NCI-H2196 (cell line): ENCODE measurements around the gene RECK.
"Not testable (repeated sequence)": the region's sequence is repeated elsewhere in the genome, so short reads cannot be mapped to it uniquely, and the experiment has no call there.

Source experiments
- DNase-seq: peaks from one replicate; lab custom pipeline; 2025; ENCODE audit not compliant: unreplicated experiment; lab: John Stamatoyannopoulos, UW

RECK gene

GRCh38 chr9:36153746-36154145, 117.0 kb downstream of the RECK start:
- no peak for DNase-seq

DNA sequence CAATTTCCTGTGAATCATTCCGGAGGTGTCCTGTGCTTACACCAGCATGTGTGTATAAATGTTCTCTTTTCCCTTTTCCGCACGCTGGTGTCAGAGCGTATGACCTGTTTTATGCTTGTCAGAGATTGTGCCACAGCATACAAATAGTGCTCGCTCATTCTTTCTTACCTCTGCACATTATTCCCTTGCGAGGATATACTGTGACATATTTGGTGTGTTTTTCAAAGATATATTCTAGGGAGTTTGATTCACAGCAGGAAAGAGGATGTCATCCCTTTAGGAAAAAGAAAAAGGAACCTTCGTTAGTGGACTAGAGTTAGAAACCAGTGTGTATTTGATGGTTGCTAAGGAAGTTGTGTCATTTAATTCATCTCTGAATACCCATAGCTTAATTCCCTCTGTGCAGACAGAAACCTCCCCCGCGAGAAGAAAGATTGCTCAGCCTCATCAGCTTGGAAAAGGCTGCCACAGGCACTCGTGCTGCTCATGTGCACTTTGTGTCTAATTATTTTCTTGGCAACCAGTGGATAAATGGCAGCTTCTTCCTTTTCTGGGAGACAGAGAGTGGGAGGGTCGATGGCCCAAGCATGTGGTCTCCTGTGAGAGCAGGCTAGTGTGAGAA, 117.7 kb downstream of the RECK start:
- no peak for DNase-seq

DNA sequence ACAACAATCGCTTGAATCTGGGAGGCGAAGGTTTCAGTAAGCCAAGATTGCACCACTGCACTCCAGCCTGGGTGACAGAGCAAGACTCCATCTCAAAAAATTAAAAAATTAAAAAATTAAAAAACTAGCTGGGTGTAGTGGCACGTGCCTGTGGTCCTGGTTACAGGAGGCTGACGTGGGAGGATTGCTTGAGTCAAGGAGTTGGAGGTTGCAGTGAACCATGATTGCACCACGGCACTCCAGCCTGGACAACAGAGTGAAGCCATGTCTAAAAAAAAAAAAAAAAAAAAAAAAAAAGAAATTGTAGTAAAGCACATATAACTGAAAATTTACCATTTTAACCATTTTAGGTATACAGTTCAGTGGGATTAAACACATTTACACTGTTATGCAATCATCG, 119.4 kb downstream of the RECK start:
- DNase-seq = no peak

DNA sequence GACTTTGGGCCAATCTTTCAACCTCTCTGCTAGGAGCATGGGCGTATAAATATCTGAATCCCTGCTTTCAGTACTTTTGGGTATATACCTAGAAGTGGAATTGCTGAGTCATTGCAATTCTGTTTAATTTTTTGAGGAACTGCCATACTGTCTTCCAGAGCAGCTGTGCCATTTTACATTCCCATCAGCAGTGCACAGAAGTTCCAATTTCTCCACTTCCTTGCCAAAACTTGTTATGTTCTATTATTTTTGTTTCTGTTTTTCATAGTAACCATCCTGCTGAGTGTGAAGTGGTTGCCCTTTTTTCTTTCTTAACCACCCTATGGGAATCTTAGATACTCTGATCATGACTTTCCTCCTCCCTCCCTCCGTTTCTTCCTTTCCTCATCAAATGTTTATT, 121.4 kb downstream of the RECK start:
- no peak for DNase-seq

DNA sequence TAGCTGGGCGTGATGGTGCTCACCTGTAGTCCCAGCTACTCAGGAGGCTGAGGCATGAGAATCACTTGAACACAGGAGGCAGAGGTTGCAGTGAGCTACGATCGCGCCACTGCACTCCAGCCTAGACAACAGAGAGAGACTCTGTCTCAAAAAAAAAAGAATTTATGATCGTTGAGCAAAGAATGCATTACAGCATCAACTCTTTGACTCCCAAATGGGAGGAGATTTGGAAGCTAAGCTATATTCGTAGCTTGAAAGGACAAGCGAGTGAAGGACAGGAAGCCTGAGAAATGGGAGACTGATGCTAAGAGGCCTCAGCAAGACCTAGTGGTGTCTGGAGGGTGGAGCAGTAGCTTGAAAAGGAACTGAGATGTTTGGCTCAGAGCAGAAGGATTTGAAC, 122.2 kb downstream of the RECK start:
- no peak for DNase-seq

GRCh38 chr9:36159509-36159908, 122.8 kb downstream of the RECK start:
- not testable (repeated sequence) for DNase-seq

DNA sequence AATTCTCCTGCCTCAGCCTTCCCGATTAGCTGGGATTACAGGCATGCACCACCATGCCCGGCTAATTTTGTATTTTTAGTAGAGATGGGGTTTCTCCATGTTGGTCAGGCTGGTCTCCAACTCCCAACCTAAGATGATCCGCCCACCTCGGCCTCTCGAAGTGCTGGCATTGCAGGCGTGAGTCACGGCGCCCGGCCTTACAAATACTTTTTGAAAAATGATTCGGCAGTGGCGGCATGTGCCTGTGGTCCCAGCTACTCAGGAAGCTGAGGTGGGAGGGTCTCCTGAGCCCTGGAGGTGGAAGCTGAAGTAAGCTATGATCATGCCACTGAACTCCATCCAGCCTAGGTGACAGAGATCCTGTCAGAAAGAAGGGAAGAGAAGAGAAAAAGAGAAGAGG, 123.4 kb downstream of the RECK start:
- DNase-seq = not testable (repeated sequence)

DNA sequence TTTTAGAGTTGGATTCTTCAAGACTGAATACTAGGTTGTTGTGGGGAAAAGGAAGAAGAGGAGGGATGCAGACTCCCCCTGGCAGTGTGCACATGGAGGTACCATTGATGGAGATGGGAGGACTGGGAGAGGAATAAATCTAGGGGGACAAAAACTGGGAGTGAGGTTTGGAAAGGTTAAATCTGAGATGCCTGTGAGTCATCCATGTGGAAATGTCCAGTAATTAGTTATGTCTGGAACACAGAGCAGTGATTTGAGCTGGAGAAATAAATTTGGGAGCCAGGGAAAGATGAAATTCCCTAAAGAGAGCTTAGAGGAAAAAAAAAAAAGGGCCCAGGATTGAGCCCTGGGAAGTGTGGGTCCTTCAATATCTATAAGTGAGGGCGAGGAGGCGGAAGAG, 124.5 kb downstream of the RECK start:
- no peak for DNase-seq

GRCh38 chr9:36162211-36162738, 125.6 kb downstream of the RECK start:
- no peak for DNase-seq

DNA sequence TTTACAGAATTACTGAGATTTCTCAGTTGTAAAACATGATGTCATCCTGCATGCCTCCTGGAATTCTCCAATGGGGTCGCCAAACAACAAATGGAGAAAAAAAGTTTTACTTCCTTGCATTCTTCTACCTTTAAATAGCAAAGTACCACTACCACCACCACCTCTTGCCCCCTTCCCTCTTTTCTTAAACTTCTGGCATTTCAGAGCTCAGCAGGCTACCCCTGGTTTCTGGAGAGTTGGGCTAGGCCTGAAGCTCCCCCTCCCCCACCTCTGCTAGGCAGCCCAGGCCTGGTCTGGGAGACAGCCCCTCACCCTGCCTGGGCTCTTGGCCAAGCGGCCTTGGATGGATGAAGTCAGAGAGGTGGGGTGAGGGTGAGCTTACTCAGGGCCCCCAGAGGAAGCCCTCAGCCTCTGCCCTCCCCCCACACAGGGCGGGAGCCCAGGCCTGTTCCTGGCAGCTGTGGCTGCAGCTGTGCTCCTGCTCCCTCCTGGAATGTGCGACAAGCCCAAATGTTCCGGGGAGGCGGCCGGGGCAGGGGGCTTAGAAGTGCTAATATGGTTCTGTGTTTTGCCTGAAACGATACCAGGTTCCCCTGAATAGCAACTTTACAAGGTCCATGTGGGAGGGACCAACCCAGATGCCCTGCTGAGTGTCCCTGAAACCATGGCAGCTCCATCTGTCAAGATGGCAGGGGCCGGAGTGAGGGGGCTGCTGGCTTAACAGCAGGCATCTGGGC, 126.5 kb downstream of the RECK start:
- DNase-seq = no peak

GRCh38 chr9:36163786-36164170, 127.1 kb downstream of the RECK start:
- no peak for DNase-seq

DNA sequence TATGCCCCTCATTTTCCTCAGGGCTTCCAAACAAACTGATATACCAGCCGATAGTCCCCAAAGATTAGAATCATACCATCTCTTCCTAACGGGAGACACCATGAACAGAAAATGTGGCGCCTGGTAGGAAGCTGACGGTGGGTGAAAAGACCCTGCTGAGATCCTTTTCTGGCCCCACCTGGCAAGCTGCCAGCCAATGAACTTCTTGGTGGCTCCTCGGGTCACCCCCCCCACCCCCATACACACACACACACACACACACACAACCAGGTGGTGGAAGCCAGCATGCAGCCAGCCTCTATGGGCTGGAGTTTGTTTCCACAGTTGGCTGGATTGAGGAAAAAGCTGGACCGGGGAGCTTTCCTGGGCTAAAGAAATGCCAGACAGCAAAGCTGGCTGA, 127.7 kb downstream of the RECK start:
- no peak for DNase-seq

- DNase-seq = no peak
These were observed 128.3 kb downstream of the RECK start for GRCh38 chr9:36164989-36165388.

- DNase-seq = no peak
These were observed 129.1 kb downstream of the RECK start for GRCh38 chr9:36165826-36166167.

DNA sequence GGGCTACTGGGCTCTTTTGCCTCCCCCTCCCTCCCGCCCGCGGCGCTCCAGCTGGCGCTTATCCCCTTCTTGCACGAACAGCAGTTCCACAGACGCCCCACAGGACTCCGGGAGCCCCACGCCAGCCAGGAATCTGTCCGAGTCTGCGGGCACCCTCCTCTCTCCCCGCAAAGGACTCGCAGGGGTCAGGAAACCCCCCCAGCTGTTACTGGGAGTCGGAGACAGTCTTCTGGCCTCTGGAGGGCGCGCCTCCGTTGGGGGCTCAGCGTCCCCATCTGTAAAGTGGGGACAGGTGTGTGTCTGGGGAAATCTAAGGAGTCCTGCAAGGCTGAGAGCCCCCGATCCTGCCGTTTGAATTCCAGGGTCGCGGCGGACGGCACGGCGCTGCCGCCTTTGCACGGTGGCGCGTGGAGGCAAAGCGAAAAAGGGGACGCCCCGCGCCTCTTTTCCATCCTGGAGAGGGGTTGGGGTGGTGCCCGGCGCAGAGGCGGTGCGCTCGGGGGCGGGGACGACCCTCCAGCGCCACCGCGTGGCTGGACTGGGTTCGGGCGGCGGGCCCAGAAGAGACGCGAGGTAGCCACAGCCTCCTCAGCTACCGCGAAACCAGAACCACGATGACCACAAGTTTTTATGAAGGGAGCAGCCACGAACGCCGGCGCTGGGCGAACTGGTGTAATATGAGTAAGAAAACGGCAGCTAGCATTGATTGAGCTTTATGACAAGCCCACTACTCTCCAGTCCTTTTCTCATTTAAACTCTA, 129.6 kb downstream of the RECK start:
- peak; percentile 74 for DNase-seq

- DNase-seq = no peak
These were observed 132.5 kb downstream of the RECK start, which contains the start of gene CCIN for GRCh38 chr9:36169166-36169565. CCIN (plus strand) TSS chr9:36169388; CDS start chr9:36169503, 115 bp downstream.

DNA sequence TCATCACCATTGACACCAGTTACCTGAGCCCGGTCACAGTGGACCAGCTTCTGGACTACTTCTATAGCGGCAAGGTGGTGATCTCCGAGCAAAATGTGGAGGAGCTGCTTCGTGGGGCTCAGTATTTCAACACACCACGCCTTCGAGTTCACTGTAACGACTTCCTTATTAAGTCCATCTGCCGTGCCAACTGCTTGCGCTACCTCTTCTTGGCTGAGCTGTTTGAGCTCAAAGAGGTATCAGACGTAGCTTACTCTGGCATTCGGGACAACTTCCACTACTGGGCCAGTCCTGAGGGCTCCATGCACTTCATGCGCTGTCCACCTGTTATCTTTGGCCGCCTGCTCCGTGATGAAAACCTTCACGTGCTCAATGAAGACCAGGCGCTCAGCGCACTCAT, 133.0 kb downstream of the RECK start:
- no peak for DNase-seq

DNA sequence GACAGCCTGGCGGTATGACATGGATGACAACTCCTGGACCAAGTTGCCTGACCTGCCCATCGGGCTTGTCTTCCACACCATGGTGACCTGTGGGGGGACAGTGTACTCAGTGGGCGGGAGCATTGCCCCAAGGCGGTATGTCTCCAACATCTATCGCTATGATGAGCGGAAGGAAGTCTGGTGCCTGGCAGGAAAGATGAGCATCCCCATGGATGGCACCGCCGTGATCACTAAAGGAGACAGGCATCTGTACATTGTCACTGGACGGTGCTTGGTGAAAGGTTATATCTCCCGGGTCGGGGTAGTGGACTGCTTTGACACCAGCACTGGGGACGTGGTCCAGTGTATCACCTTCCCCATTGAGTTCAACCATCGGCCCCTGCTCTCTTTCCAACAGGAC, 133.8 kb downstream of the RECK start:
- DNase-seq = no peak

DNA sequence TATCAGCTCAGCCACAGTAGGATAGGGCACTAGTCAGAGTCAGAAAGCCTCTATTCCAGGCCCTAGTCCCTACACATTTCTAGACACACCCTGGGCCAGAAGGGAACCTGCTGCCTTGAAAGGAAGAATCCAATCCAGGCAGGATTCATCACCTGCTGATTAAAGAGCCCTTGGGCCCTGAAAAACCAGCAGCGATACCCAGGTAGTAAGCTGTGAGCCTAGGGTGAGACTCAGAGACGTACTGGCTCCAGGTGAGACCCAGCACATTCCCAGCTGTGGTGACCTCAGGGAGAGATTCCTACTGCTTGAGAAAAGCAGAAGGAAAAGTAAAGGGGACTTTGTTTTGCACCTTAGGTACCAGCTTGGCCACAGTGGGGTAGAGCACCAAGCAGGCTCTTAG, 137.1 kb downstream of the RECK start:
- no peak for DNase-seq
